ENCODE measurements around the gene ZBTB20. TPM values are rescaled to one million over a fixed set of nuclear protein-coding genes. Genes with fewer than 3 reads are reported as not detected.

Gene ZBTB20
- total and polyA plus RNA-seq, 2 donors (not counting 1 experiment from before 2014, with no cell fraction given): 4.0 to 123 TPM

DNA sequence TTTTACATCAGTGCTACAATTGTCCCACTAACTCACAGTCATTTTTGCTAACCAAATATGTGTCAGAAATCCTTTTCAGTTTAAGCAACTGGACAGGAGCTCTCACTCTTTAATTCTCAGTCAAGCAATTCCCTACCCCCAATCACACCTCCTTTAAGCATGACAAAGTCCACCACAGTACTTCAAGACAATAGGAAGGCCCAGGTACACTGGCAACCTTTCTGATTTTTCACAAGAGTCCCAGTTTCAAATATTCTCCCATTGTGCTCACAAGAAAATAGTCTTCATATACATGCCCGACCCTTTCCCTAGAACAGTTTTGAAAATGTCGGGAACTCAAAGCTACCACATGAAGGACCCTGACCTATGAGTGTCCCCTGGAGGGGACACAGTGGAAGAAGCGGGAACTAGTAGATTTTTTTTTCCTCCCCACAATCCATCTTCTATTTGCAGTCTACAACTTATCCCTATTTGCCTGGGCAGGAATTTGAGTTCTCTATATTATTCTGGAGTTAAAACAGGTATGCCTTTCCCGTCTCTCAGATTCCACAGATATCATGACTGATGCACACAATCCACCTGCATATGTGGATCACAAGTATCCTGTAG, 439.7 kb downstream of the ZBTB20 start:
- Histone ChIP-seq H3K27ac (ENCODE audit: low read length in 2 of 2) (no peak overlapping the region), H3K4me3 (ENCODE audit: control extremely low read depth in 1 of 5, extremely low read depth in 1 of 5, insufficient read depth in 1 of 5, low read depth in 2 of 5, low read length in 4 of 5) (no peak overlapping the region), H3K27me3 (replicated peaks in 1 of 4; ENCODE audit: control extremely low read depth in 1 of 4, control insufficient read depth in 3 of 4, insufficient read depth in 4 of 4, low read length in 3 of 4) (no peaks in the 10 kb centered on the region), H3K4me1 (ENCODE audit: control insufficient read depth in 2 of 2, insufficient read depth in 2 of 2, low read length in 2 of 2) (no peaks in the 10 kb centered on the region), H4K20me1 (ENCODE audit: control insufficient read depth, insufficient read depth, low read length, poor library complexity, severe bottlenecking) (peaks cover 5% of the 10 kb centered on the region), H3K79me2 (ENCODE audit: control insufficient read depth, insufficient read depth, low read length) (no peaks in the 10 kb centered on the region), H2AFZ (ENCODE audit: insufficient read depth, low read depth, low read length, poor library complexity, severe bottlenecking) (no peak overlapping the region), H3K9ac (ENCODE audit: low read length) (no peak overlapping the region), H3K9me3 (ENCODE audit: control extremely low read depth in 1 of 3, control insufficient read depth in 2 of 3, insufficient read depth in 1 of 3, low read length in 2 of 3) (no peaks in the 10 kb centered on the region), H3K36me3 (replicated peaks in 1 of 2; ENCODE audit: control extremely low read depth in 1 of 2, control insufficient read depth in 1 of 2, extremely low read depth in 1 of 2, insufficient read depth in 2 of 2, low read length in 1 of 2) (peaks cover 0 to 2% of the 10 kb centered on the region in 2 experiments), H3K4me2 (replicated peaks; ENCODE audit: low read depth, low read length, poor library complexity, severe bottlenecking) (no peak overlapping the region)
- ATAC-seq (ENCODE audit: low read depth): no peak
- WGBS (ENCODE audit: insufficient coverage): no CpG with 5 or more reads among the region's 4 CpGs
- intact Hi-C loops (cut with micrococcal nuclease): no loop called here
- no peak for TF ChIP-seq CTCF (IDR thresholded peaks at IDR 0.05)
- no peak for TF ChIP-seq EZH2 (IDR thresholded peaks at IDR 0.05; ENCODE audit: borderline replicate concordance, insufficient read depth, low read depth, low read length, poor library complexity, severe bottlenecking)
- no peaks in the 10 kb centered on the region for H3K9me3 Mint-ChIP-seq (ENCODE audit: insufficient read depth)
- peaks cover 10% of the 10 kb centered on the region for H3K4me1 Mint-ChIP-seq
- no peak overlapping the region for H3K27ac Mint-ChIP-seq
- DNase-seq: no peak
- H3K4me3 Mint-ChIP-seq: no peak overlapping the region
- CTCF ChIA-PET: no interaction called here
- POLR2A ChIA-PET: no interaction called here
- H3K27me3 Mint-ChIP-seq: no peaks in the 10 kb centered on the region

DNA sequence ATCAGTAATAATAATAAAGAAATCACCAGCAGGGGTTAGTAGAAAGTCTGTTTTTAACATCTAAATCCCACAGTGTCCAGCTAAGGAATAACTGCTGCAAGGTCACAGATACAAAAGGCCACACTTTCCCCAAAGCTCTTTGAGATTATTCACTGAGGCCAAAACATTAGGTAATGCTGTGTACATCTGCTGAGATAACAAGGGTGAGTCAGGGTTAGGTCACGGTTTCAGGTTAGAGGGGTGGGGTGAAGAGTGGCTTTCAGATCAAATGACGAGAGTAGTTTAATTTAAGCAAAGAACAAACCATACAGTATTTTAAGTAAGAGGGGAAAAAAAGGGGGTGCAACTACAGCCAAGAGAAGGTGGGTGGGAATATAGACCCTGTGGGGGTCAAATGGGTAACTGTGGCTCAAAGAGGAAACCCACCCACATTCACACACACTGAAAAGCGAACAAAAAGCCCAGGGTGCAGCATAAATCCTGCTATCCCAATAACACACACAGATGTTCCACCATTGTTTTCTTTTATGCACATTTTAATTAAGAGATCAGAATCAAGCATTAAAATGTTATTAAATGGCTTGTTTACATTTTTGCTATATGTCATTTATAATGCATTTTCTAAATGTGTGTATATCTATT, 440.4 kb downstream of the ZBTB20 start:
- no peaks in the 10 kb centered on the region for H3K4me1 ChIP-seq (ENCODE audit: control insufficient read depth in 2 of 2, insufficient read depth in 2 of 2, low read length in 2 of 2)
- H3K4me1 Mint-ChIP-seq: peaks cover 10% of the 10 kb centered on the region
- no peaks in the 10 kb centered on the region for H3K9me3 Mint-ChIP-seq (ENCODE audit: insufficient read depth)
- H3K79me2 ChIP-seq (ENCODE audit: control insufficient read depth, insufficient read depth, low read length): no peaks in the 10 kb centered on the region
- WGBS (ENCODE audit: insufficient coverage): no CpG with 5 or more reads among the region's 3 CpGs
- H3K9ac ChIP-seq (ENCODE audit: low read length): no peak overlapping the region
- intact Hi-C loops (cut with micrococcal nuclease): no loop called here
- H3K27me3 ChIP-seq (replicated peaks in 1 of 4; ENCODE audit: control extremely low read depth in 1 of 4, control insufficient read depth in 3 of 4, insufficient read depth in 4 of 4, low read length in 3 of 4): no peaks in the 10 kb centered on the region
- DNase-seq (no peak), ATAC-seq (ENCODE audit: low read depth) (no peak)
- H3K27ac ChIP-seq (ENCODE audit: low read length in 2 of 2): no peak overlapping the region
- no peak overlapping the region for H2AFZ ChIP-seq (ENCODE audit: insufficient read depth, low read depth, low read length, poor library complexity, severe bottlenecking)
- no peak overlapping the region for H3K27ac Mint-ChIP-seq
- H3K9me3 ChIP-seq (ENCODE audit: control extremely low read depth in 1 of 3, control insufficient read depth in 2 of 3, insufficient read depth in 1 of 3, low read length in 2 of 3): no peaks in the 10 kb centered on the region
- POLR2A ChIA-PET: no interaction called here
- CTCF ChIA-PET: no interaction called here
- peaks cover 0 to 2% of the 10 kb centered on the region in 2 experiments for H3K36me3 ChIP-seq (replicated peaks in 1 of 2; ENCODE audit: control extremely low read depth in 1 of 2, control insufficient read depth in 1 of 2, extremely low read depth in 1 of 2, insufficient read depth in 2 of 2, low read length in 1 of 2)
- peaks cover 5% of the 10 kb centered on the region for H4K20me1 ChIP-seq (ENCODE audit: control insufficient read depth, insufficient read depth, low read length, poor library complexity, severe bottlenecking)
- TF ChIP-seq EZH2 (IDR thresholded peaks at IDR 0.05; ENCODE audit: borderline replicate concordance, insufficient read depth, low read depth, low read length, poor library complexity, severe bottlenecking) (no peak), CTCF (IDR thresholded peaks at IDR 0.05) (no peak)
- no peak overlapping the region for H3K4me3 Mint-ChIP-seq
- H3K27me3 Mint-ChIP-seq: no peaks in the 10 kb centered on the region
- no peak overlapping the region for H3K4me2 ChIP-seq (replicated peaks; ENCODE audit: low read depth, low read length, poor library complexity, severe bottlenecking)
- no peak overlapping the region for H3K4me3 ChIP-seq (ENCODE audit: control extremely low read depth in 1 of 5, extremely low read depth in 1 of 5, insufficient read depth in 1 of 5, low read depth in 2 of 5, low read length in 4 of 5)

All from B cell (primary cell).